ENCODE results near the gene ZNF625.
"Not testable (repeated sequence)": the region's sequence is repeated elsewhere in the genome, so short reads cannot be mapped to it uniquely, and the experiment has no call there.

The ZNF625 gene

GRCh38 chr19:12137221-12137940, 19.2 kb downstream of the ZNF625 start:
- DNase-seq: no peak

GRCh38 chr19:12133069-12133468, 23.5 kb downstream of the ZNF625 start:
- no peak for DNase-seq

DNA sequence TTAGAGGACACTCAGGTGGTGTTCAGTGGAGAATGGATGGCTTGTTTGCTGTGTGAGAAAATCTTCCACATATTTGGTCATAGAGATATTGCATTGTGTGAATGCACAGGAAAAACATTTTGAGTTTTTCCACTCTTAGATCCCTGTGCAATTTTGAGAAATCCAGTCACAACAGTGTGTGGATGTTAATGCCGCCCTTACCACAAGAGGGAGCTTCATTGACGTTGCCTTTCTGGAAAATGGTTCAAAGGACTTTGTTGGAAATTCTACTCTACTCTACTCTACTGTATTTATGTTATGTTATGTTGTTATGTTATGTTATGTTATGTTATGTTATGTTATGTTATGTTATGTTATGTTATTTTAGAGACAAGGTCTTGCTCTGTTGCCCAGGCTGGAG, 29.8 kb downstream of the ZNF625 start:
- no peak for DNase-seq

- DNase-seq: no peak
Observed at GRCh38 chr19:12117201-12117970, 39.1 kb downstream of the ZNF625 start.

DNA sequence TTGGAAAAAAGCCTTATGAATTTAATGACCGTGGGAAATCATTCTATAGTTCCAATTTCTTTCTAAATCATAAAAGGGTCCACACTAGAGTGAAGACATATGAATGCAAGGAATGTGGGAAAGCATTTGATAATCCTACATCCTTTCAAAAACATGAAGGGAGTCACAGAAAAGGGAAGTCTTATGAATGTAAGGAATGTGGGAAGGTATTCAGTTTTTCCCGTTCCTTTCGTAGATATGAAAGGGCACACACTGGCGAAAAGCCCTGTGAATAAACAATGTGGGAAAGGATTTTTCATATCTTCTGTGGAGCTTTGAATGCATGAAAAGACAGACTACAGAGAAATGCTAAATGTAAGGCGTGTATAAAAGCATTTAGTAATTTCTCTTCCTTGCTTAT, 43.4 kb downstream of the ZNF625 start:
- no peak for DNase-seq

GRCh38 chr19:12112701-12113100, 43.8 kb downstream of the ZNF625 start:
- no peak for DNase-seq

DNA sequence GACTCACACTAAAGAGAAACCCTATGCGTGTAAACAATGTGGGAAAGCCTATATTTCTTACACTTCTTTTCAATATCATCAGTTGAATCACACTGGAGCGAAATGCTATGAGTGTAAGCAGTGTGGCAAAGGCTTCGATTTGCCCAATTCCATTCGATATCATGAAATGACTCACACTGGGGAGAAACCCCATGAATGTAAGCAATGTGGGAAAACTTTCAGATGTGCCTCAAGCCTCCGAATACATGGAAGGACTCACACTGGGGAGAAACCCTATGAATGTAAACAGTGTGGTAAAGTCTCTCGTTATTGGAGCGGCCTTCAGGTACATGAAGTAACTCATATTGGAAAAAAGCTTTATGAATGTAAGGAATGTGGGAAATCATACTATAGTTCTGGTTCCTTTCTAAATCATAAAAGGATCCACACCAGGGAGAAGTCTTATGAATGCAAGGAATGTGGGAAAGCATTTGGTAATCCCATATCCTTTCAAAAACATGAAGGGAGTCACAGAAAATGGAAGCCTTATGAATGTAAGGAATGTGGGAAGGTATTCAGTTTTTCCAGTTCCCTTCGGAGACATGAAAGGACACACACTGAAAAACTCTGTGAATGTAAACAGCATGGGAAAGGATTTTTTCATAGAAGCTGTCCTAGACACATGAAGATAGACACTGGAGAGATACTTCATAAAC, 44.4 kb downstream of the ZNF625 start:
- no peak for DNase-seq

- DNase-seq: no peak
Observed at GRCh38 chr19:12111176-12111575, 45.4 kb downstream of the ZNF625 start.

- not testable (repeated sequence) for DNase-seq
Observed at GRCh38 chr19:12103909-12104308, 52.6 kb downstream of the ZNF625 start.

DNA sequence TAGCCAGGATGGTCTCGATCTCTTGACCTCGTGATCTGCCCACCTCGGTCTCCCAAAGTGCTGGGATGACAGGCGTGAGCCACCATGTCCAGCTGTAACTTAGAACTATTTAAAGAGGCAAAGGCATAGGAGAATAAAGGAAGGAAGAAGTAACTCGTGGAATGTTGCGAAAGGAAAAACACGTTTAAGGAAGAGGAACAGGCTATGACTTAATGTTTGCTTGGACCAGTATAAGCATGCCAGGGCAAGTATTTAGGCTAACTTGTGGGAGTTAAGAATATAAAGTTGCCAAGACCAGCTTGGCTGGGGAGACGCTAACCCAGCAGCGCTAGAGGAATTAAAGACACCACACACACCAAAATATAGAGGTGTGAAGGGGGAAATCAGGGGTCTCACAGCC, 58.5 kb downstream of the ZNF625 start:
- no peak for DNase-seq

DNA sequence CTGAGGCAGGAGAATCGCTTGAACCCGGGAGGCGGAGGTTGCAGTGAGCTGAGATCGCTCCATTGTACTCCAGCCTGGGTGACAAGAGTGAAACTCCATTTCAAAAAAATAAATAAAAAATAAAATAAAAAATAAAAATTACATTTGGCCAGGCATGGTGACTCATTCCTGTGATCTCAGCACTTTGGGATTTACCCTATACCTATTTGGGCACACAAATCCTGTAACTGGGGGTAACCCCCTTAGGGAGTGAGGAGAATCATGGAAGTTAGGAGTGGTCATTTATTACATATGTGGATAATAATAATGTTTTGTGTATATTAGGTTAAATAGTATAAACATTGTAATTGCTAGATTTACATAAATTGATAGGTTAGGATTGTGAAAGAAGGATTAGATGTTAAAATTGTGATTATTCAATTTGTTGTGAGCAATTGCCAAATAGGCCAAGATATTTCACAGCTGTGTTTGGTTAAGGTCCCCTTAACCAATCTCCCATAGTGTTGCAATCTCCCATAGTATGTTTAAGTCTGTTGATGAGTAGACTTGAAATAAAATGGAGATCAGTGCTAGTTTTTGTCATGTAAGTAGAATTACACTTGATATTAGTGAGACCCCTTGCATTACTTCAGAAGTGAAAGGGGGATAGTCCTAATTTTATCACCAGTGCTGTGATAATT, 61.3 kb downstream of the ZNF625 start:
- no peak for DNase-seq
